ENCODE measurements around the gene ZNF226.
"Not testable (repeated sequence)": the region's sequence is repeated elsewhere in the genome, so short reads cannot be mapped to it uniquely, and the experiment has no call there.

Gene ZNF226

DNA sequence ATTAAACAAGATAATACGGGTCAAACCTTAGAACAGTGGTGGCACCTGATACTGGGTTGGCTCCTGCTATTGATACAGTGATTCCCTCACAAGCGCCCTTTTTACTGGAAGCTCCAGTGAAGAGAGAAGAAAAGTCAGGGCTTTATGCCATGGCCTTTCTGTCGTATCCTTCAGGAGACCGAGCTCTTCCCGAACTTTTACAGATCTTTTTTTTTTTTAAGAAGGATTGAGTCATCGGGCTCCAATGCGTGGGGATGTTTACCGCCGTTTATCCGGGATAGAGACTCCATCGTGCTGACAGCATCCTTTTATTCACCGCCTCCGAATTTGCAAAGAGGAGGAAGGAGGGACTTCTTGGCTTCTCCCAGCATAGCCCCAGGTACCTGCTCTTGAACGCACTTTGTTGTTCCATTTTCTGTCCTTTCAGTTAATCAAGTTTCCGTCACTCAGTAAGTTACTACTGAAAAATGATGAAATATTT is 48.0 kb downstream of the ZNF226 start:
- no peak for DNase-seq

DNA sequence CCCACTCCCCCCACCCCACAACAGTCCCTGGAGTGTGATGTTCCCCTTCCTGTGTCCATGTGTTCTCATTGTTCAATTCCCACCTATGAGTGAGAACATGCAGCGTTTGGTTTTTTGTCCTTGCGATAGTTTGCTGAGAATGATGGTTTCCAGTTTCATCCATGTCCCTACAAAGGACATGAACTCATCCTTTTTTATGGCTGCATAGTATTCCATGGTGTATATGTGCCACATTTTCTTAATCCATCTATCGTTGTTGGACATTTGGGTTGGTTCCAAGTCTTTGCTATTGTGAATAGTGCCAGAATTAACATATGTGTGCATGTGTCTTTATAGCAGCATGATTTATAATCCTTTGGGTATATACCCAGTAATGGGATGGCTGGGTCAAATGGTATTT is 55.0 kb downstream of the ZNF226 start:
- DNase-seq = not testable (repeated sequence)

DNA sequence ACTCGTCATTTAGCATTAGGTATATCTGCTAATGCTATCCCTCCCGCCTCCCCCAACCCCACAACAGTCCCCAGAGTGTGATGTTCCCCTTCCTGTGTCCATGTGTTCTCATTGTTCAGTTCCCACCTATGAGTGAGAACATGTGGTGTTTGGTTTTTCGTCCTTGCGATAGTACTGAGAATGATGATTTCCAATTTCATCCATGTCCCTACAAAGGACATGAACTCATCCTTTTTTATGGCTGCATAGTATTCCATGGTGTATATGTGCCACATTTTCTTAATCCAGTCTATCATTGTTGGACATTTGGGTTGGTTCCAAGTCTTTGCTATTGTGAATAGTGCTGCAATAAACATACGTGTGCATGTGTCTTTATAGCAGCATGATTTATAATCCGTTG is 55.9 kb downstream of the ZNF226 start:
- not testable (repeated sequence) for DNase-seq

DNA sequence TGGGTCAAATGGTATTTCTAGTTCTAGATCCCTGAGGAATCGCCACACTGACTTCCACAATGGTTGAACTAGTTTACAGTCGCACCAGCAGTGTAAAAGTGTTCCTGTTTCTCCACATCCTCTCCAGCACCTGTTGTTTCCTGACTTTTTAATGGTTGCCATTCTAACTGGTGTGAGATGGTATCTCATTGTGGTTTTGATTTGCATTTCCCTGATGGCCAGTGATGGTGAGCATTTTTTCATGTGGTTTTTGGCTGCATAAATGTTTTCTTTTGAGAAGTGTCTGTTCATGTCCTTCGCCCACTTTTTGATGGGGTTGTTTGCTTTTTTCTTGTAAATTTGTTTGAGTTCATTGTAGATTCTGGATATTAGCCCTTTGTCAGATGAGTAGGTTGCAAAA is 56.4 kb downstream of the ZNF226 start:
- not testable (repeated sequence) for DNase-seq
